Amygdala (tissue), 56 donors: ENCODE results near the gene CRYBG2.
"Not testable (repeated sequence)": the region's sequence is repeated elsewhere in the genome, so short reads cannot be mapped to it uniquely, and the experiment has no call there.

Experiments
- DNase-seq, 56 donors: peaks; one replicate each; lab custom pipeline; 2025; lab: John Stamatoyannopoulos, UW

Gene CRYBG2

DNA sequence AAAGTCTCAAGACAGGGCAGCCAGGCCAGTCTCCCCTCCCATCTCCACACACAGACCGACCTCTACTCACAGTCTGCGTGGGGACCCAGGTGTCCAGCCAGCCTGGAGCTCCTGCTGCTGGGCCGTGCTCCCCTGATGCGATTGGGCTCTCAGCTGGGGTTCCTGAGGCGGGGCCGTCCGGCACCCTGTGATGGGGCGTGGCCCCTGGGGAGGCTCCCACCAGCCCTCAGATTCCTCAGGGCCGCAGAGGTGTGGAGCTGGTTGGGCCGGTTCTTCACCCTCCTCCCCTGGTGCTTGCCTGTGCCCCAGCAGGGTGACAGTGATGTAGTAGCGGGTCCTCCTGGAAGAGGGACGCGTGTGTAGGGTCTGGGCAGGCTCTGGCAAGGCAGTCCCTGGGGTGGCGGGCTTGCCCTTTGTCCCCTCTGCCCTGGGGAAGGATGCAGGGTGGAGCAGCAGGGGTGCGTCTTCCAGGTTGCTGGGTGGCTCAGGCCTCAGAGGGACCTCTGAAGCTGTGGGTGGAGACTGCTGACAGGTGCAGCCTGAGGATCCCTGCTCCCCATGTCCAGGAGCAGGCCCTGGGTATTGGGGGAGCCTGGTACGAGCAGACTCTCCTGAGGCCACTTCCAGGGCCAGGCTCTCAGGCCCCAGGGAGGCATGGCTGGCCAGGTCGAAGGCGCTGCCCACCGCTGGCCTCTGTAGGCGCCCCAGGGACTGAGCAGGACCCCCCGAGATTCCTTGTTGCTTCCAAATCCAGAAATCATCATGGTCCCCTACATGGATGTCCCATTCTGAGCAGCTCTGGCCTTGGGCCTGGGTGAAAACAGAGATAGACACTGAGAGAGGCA is at the start of gene CRYBG2:
Gene CRYBG2, minus strand, starts transcription at position 155 of the 845 bp plus-strand sequence. CDS start 7,473 bp downstream, outside the sequence.
- no peak for DNase-seq

DNA sequence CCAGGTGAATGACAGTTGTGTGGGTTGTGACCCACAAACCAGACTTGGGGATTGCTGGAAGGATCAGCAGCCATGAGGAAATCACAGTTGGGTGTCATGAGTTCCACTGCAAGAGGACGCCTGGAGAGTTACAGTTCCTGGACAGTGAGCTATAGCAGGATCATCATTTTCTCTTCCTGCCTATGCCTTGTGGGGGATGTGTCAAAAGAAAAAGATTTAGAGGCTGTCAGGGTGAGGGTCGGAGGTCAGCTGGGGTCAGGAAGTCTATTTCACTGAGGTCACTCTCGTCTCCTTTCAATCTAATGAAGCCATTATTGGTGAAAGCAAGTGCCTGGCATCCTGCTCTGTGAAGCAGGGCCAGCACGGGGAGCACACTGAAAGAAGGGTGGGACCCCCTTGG is 49.7 kb upstream of the CRYBG2 start:
- no peak for DNase-seq

DNA sequence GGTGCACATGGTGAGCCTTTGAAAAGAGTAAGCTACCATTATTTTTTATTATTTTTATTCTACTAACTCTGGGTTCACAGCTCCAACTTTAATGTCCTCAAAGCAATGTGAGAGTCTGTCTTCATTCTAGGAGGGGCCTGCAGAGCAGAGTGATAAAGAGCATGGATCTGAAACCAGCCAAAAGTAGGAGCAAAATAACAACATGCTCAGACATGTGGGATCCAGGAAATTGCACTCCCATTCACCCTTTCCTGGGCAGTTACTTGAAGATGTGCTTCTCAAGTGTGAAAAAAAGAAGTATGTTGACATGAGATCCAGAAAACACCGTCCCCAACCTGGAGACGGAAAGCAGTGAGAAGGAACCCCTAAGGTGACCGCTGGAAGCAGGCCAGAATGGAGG is 48.0 kb upstream of the CRYBG2 start:
- DNase-seq = no peak

- DNase-seq = no peak
Measured at GRCh38 chr1:26399034-26399433, 45.1 kb upstream of the CRYBG2 start.

- DNase-seq = no peak
Measured at GRCh38 chr1:26395754-26396153, 41.8 kb upstream of the CRYBG2 start.

- DNase-seq = peak in 2 of 56 donors; percentile 2 to 5
Measured at GRCh38 chr1:26391450-26391849, 37.5 kb upstream of the CRYBG2 start.

DNA sequence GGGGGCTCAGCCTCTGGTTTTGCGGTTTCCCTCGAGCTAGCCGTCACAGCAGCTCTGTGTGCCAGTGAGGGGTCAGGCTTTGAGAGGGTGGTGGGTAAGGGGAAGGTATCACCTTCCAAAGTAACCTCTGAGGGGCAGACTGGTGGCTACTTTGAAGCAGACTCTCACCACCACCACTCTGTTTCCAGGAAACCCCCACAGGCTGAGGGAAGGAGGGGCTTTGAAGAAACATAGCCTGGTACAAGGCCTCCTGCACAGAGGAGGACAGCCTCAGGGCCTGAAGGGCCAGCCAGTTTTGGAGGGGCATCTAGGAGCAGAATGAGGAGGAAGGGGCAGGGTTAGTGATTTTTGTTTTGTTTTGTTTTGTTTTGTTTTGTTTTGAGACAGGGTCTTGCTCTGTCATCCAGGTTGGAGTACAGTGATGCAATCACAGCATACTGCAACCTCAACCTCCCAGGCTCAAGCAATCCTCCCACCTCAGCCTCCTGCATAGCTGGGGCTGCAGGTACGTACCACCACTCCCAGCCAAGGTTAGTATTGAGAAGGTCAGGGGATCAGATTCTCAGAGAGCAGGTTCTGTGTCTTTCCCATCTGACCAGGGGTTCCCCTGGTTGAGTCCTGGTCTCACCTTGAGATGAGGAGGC is 35.8 kb upstream of the CRYBG2 start:
- no peak for DNase-seq

DNA sequence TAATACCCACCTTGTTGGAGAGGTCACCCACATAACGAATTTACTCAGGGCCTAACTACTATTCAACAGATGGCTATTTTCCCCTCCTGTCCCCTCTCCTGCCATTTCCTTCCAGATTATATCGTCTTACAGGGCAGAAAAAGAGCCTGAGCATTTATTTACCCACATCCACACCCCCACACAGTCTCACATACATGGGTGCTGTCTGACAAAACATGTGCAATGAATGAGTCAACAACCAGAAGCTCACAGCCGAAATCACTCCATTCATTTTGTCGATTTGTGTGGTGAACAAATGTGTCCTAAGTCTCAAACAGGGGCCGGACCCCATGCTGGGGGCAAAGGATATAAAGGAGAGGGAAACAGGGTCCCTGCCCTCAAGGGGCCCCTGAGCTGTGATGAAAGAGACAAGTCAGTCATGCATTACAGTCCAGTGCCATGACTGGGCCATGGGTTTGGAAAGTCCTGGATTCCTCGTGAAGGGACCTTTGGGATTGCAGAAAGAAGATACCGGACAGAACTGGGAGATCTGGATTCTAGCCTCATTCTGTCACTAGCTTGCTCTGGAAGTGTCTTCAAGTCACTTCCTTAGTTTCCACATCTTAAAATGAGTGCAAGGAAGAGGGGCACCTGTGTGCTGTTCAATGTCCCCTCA is 35.0 kb upstream of the CRYBG2 start:
- no peak for DNase-seq

- DNase-seq = no peak
Measured at GRCh38 chr1:26387447-26387846, 33.5 kb upstream of the CRYBG2 start.

DNA sequence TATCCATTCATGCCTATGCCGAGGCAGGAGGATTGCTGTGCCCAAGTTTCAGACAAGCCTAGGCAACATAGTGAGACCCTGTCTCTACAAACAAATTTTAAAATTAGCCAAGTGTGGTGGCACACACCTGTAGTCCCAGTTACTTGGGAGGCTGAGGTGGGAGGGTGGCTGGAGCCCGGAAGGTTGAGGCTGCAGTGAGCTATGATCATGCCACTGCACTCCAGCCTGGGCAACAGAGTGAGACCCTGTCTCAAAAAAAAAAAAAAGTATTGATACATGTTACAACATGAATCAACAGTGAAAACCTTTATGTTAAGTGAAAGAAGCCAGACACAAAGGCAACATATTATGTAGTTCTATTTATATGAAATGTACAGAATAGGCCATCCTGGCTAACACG is 31.1 kb upstream of the CRYBG2 start:
- not testable (repeated sequence) for DNase-seq

GRCh38 chr1:26384076-26384475 is 30.1 kb upstream of the CRYBG2 start:
- DNase-seq = no peak

DNA sequence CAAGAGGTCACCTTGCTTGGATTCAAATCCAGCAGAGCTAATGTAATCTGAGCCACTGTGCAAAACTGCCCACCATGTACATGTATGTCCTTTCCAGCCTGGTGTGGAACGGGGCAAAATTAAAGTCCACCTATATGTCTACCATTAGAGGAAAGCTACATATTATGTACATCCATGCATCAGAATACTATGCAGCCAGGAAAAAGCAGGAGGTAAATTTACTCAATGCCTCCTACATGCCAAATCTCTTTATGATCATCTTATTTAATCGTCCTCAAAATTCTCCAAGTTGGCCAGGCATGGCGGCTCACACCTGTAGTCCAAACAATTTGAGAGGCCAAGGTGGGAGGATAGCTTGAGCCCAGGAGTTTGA is 24.9 kb upstream of the CRYBG2 start:
- no peak for DNase-seq

GRCh38 chr1:26378088-26378878 is 24.4 kb upstream of the CRYBG2 start:
- DNase-seq = no peak

GRCh38 chr1:26376050-26376449 is 22.1 kb upstream of the CRYBG2 start:
- no peak for DNase-seq

DNA sequence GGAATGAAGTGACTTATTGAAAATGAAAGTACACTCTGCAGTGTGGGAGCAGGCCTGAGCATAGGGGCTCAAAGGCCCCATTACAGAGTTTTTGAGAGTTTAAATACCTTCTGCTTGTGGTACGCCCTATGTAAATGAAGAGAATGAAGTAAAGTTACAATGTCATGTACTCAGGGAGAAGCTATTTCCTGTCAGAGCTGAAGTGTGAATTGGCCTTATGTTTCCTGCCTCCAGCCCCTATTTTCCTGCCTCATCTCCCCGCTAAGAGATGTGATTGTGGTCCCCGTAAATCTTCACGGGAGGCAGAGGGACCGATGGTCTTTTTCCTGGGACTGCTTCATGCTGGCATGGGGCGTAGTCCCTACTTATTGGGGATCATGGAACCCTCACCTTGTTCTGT is 21.2 kb upstream of the CRYBG2 start:
- no peak for DNase-seq

DNA sequence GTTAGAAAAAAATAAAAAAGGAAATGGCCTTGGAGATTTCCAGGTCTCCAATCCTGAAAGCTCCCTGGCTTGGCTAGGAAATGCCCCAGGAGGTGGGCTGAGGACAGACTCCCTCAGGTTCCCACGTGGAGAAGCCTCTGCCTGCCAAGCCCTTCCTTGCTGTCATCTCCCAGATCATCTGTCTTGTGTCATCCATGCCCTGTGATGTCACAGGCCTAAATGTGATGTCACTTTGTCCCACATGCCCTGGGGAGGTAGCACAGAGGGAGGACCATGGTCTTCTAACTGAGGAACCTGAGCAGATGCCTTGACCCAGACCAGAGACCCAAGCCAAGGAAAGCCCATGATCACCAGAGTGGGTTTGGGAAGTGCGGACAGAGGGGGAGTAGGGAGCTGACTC is 20.4 kb upstream of the CRYBG2 start:
- not testable (repeated sequence) for DNase-seq

DNA sequence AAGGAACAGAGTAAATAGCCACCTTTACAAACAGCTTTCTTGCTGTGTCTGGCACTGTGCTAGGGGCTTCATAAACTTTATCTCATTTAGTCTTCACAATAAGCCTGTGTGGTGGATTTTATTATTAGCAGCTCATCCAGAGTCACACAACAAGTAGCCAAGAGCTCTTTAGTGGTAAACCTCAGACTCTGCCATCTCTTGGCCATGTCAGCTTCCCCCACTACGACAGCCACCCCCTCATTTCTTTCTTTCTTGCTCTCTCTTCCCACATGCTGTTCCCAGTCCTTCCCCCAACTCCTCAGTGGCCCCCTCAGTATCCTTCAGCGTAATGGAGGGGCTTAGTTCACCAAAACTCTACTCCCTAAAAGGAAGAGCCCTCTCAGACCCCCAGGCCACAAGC is 19.9 kb upstream of the CRYBG2 start:
- no peak for DNase-seq

DNA sequence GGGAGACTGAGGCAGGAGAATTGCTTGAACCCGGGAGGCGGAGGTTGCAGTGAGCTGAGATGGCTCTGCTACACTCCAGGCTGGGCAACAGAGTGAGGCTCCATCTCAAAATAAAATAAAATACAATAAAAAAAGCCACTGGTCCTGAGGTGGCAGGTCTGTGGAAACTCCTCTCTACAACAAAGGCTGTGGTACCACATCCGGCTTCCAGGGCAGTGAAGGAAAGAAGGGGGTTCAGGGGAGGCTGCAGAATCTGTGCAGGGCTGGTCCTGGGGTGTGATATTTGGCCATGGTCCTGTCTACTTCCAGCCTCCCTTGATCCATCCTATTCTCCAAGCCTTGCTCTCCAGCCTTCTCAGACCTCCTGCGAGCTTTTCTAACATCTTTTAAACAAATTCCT is 19.4 kb upstream of the CRYBG2 start:
- no peak for DNase-seq

GRCh38 chr1:26372611-26373010 is 18.7 kb upstream of the CRYBG2 start, which contains the start of gene ZNF683:
Gene ZNF683, minus strand, starts transcription at chr1:26372750. Its CDS starts 4,179 bp downstream, at chr1:26368571.
- DNase-seq = not testable (repeated sequence)

DNA sequence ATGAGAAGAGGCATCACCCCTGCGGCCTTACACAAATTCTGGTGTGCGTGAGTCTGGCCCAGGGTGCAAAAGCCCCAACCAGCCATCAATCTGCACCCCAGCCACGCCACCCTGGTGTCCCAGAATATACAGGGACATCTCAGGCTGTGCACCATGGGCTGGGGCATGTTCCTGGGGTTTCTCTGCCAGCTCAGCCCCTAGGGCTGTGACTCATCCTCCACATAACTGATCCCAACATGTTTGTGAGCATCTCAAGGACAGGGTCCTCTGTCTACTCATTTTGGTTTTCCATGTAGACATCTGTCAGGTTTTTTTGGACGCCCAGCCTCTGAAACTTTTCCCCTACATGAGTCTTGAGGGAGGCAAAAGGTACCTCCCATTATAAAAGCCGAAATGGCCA is 18.1 kb upstream of the CRYBG2 start:
- DNase-seq = no peak
